ENCODE data around the gene PLP2. TPM values are rescaled to one million over a fixed set of nuclear protein-coding genes. Genes with fewer than 3 reads are reported as not detected.
A peak's percentile ranks its signal among the peaks of the same experiment; 100 is the strongest.
"Not testable (repeated sequence)": the region's sequence is repeated elsewhere in the genome, so short reads cannot be mapped to it uniquely, and the experiment has no call there.

PLP2 gene
- total RNA-seq, 2 experiments from 2014 or later, result 222 to 234 TPM

GRCh38 chrX:49164589-49165360 lies 6.9 kb upstream of the PLP2 start:
- H3K27me3 Mint-ChIP-seq, result no peaks in the 10 kb centered on the region
- H3K4me3 Mint-ChIP-seq, result peak overlapping the region; percentile 65
- H3K9me3 Mint-ChIP-seq, result no peaks in the 10 kb centered on the region
- DNase-seq, result no peak
- intact Hi-C loops (cut with micrococcal nuclease), result loop anchor here (10.0 kb wide), 1 partner anchor 360 kb away; the partner anchor contains the start of gene HDAC6
- ChIA-PET POLR2A (no interaction called here), CTCF (interaction anchor here (0.6 to 3.4 kb wide), 5 partner anchors 8 to 587 kb away, joined by 3 to 23 read pairs (median 4); partner anchors contain the start of genes PLP2 and TFE3)
- H3K27ac Mint-ChIP-seq, result no peak overlapping the region
- H3K36me3 Mint-ChIP-seq, result no peaks in the 10 kb centered on the region
- H3K4me1 Mint-ChIP-seq (ENCODE audit: low read depth), result peaks cover 28% of the 10 kb centered on the region

GRCh38 chrX:49165901-49166881 lies 5.5 kb upstream of the PLP2 start:
- CTCF ChIA-PET, result interaction anchor here (0.6 to 3.4 kb wide), 7 partner anchors 10 to 86 kb away, joined by 3 to 23 read pairs (median 4); no protein-coding TSS in a partner anchor
- Mint-ChIP-seq H3K36me3 (no peaks in the 10 kb centered on the region), H3K9me3 (no peaks in the 10 kb centered on the region), H3K27me3 (no peaks in the 10 kb centered on the region), H3K4me3 (peak overlapping the region; percentile 78), H3K4me1 (ENCODE audit: low read depth) (peaks cover 28% of the 10 kb centered on the region), H3K27ac (peak overlapping the region; percentile 93)
- peak; percentile 83 for DNase-seq
- POLR2A ChIA-PET, result interaction anchor here (1.1 to 2.1 kb wide), 5 partner anchors 10 to 268 kb away, joined by 3 to 11 read pairs (median 4); no protein-coding TSS in a partner anchor
- intact Hi-C loops (cut with micrococcal nuclease), result loop anchor here (10.0 kb wide), 1 partner anchor 361 kb away; the partner anchor contains the start of gene HDAC6

- no peaks in the 10 kb centered on the region for H3K36me3 Mint-ChIP-seq
- peak overlapping the region; percentile 93 for H3K27ac Mint-ChIP-seq
- POLR2A ChIA-PET, result interaction anchor here (0.9 to 2.1 kb wide), 6 partner anchors 11 to 269 kb away, joined by 3 to 11 read pairs (median 4); no protein-coding TSS in a partner anchor
- CTCF ChIA-PET, result interaction anchor here (0.6 to 3.4 kb wide), 8 partner anchors 10 to 87 kb away, joined by 3 to 23 read pairs (median 5); no protein-coding TSS in a partner anchor
- H3K9me3 Mint-ChIP-seq, result no peaks in the 10 kb centered on the region
- peak overlapping the region; percentile 78 for H3K4me3 Mint-ChIP-seq
- no peaks in the 10 kb centered on the region for H3K27me3 Mint-ChIP-seq
- intact Hi-C loops (cut with micrococcal nuclease), result loop anchor here (1.0 to 10.0 kb wide), 2 partner anchors 24 to 362 kb away; partner anchors contain the start of gene HDAC6
- peak; percentile 82 for DNase-seq
- H3K4me1 Mint-ChIP-seq (ENCODE audit: low read depth), result peaks cover 28% of the 10 kb centered on the region
Measured at GRCh38 chrX:49166914-49167739, 4.6 kb upstream of the PLP2 start.

- Mint-ChIP-seq H3K27me3 (no peaks in the 10 kb centered on the region), H3K9me3 (no peaks in the 10 kb centered on the region), H3K36me3 (peaks cover 2% of the 10 kb centered on the region), H3K4me1 (ENCODE audit: low read depth) (peaks cover 30% of the 10 kb centered on the region), H3K4me3 (peak overlapping the region; percentile 78), H3K27ac (peak overlapping the region; percentile 93)
- CTCF ChIA-PET, result interaction anchor here (1.1 to 3.4 kb wide), 3 partner anchors 12 to 24 kb away, joined by 3 to 23 read pairs (median 12); no protein-coding TSS in a partner anchor
- POLR2A ChIA-PET, result interaction anchor here (0.9 to 2.1 kb wide), 4 partner anchors 13 to 270 kb away, joined by 3 to 11 read pairs (median 3); no protein-coding TSS in a partner anchor
- DNase-seq, result no peak
- intact Hi-C loops (cut with micrococcal nuclease), result loop anchor here (1.0 to 10.0 kb wide), 2 partner anchors 24 to 363 kb away; partner anchors contain the start of gene HDAC6
Measured at GRCh38 chrX:49167740-49168108, 4.0 kb upstream of the PLP2 start.

GRCh38 chrX:49172280-49172780 lies 632 bp downstream of the PLP2 start:
- POLR2A ChIA-PET, result interaction anchor here (0.7 to 1.7 kb wide), 3 partner anchors 8 to 97 kb away, joined by 3 to 4 read pairs (median 3); partner anchors contain the start of gene PPP1R3F
- DNase-seq, result peak; percentile 83
- H3K4me3 Mint-ChIP-seq, result peak overlapping the region; percentile 86
- H3K9me3 Mint-ChIP-seq, result no peaks in the 10 kb centered on the region
- intact Hi-C loops (cut with micrococcal nuclease), result no loop called here
- CTCF ChIA-PET, result interaction anchor here (1.2 to 2.2 kb wide), 4 partner anchors 8 to 20 kb away, joined by 3 to 11 read pairs (median 4); no protein-coding TSS in a partner anchor
- H3K4me1 Mint-ChIP-seq (ENCODE audit: low read depth), result peaks cover 30% of the 10 kb centered on the region
- peaks cover 30% of the 10 kb centered on the region for H3K36me3 Mint-ChIP-seq
- H3K27ac Mint-ChIP-seq, result peak overlapping the region; percentile 91
- H3K27me3 Mint-ChIP-seq, result no peaks in the 10 kb centered on the region

GRCh38 chrX:49173544-49173943 lies 1.8 kb downstream of the PLP2 start:
- peaks cover 21% of the 10 kb centered on the region for H3K4me1 Mint-ChIP-seq (ENCODE audit: low read depth)
- H3K9me3 Mint-ChIP-seq; H3K27me3 Mint-ChIP-seq; intact Hi-C loops (cut with micrococcal nuclease); DNase-seq: not testable (repeated sequence)
- ChIA-PET CTCF (interaction anchor here (2.2 kb wide), 1 partner anchor 19 kb away, joined by 11 read pairs; no protein-coding TSS in a partner anchor), POLR2A (interaction anchor here (0.5 kb wide), 1 partner anchor 171 kb away, joined by 4 read pairs; no protein-coding TSS in a partner anchor)
- H3K4me3 Mint-ChIP-seq, result peak overlapping the region; percentile 86
- H3K36me3 Mint-ChIP-seq, result peaks cover 30% of the 10 kb centered on the region
- H3K27ac Mint-ChIP-seq, result peak overlapping the region; percentile 91

- CTCF ChIA-PET, result interaction anchor here (1.0 kb wide), 1 partner anchor 15 kb away, joined by 3 read pairs; no protein-coding TSS in a partner anchor
- POLR2A ChIA-PET, result no interaction called here
- H3K27ac Mint-ChIP-seq, result peak overlapping the region; percentile 8
- H3K27me3 Mint-ChIP-seq, result no peaks in the 10 kb centered on the region
- H3K9me3 Mint-ChIP-seq, result no peaks in the 10 kb centered on the region
- intact Hi-C loops (cut with micrococcal nuclease), result no loop called here
- peaks cover 17% of the 10 kb centered on the region for H3K4me1 Mint-ChIP-seq (ENCODE audit: low read depth)
- no peak for DNase-seq
- peaks cover 34% of the 10 kb centered on the region for H3K36me3 Mint-ChIP-seq
- H3K4me3 Mint-ChIP-seq, result no peak overlapping the region
Measured at GRCh38 chrX:49174723-49175122, 3.0 kb downstream of the PLP2 start.

GRCh38 chrX:49175435-49176274 lies 4.0 kb downstream of the PLP2 start:
- Mint-ChIP-seq H3K27me3 (no peaks in the 10 kb centered on the region), H3K4me3 (no peak overlapping the region), H3K27ac (peak overlapping the region; percentile 45), H3K9me3 (no peaks in the 10 kb centered on the region), H3K4me1 (ENCODE audit: low read depth) (peaks cover 17% of the 10 kb centered on the region), H3K36me3 (peaks cover 38% of the 10 kb centered on the region)
- CTCF ChIA-PET, result interaction anchor here (1.0 kb wide), 1 partner anchor 14 kb away, joined by 3 read pairs; no protein-coding TSS in a partner anchor
- no peak for DNase-seq
- intact Hi-C loops (cut with micrococcal nuclease), result no loop called here
- POLR2A ChIA-PET, result interaction anchor here (1.0 kb wide), 1 partner anchor 174 kb away, joined by 3 read pairs; the partner anchor contains the start of gene GRIPAP1

GRCh38 chrX:49176421-49177326 lies 5.0 kb downstream of the PLP2 start:
- ChIA-PET CTCF (interaction anchor here (0.6 to 1.2 kb wide), 2 partner anchors 10 to 14 kb away, joined by 3 to 4 read pairs; no protein-coding TSS in a partner anchor), POLR2A (interaction anchor here (1.0 kb wide), 1 partner anchor 175 kb away, joined by 3 read pairs; the partner anchor contains the start of gene GRIPAP1)
- DNase-seq, result no peak
- Mint-ChIP-seq H3K4me3 (no peak overlapping the region), H3K27me3 (no peaks in the 10 kb centered on the region), H3K9me3 (no peaks in the 10 kb centered on the region), H3K36me3 (peaks cover 38% of the 10 kb centered on the region), H3K27ac (no peak overlapping the region), H3K4me1 (ENCODE audit: low read depth) (peaks cover 17% of the 10 kb centered on the region)
- intact Hi-C loops (cut with micrococcal nuclease), result no loop called here

Measured in activated CD4-positive, alpha-beta memory T cell treated with anti-CD3 and anti-CD28 coated beads for 36 hours (primary cell).